LHCN-M2 (cell line): ENCODE measurements around the gene CCDC68. TPM values are rescaled to one million over a fixed set of nuclear protein-coding genes. Genes with fewer than 3 reads are reported as not detected.

Source experiments
- DNase-seq: peaks from one replicate; pipeline ENCODE4 v3.0.0-alpha.2; 2012; ENCODE audit warnings: low read depth
- total RNA-seq: library from RNA; depleted of rRNA; stranded (reverse); fragments of >200 nt; gene quantifications from 2 replicates; pipeline ENCODE4 v1.2.3, GENCODE V29; 2014

Gene CCDC68
- total RNA-seq, 1 experiment from 2014 or later = 0.34 TPM

GRCh38 chr18:54918060-54918459, 41.2 kb downstream of the CCDC68 start:
- DNase-seq = no peak

- DNase-seq = no peak
These were observed 42.8 kb downstream of the CCDC68 start for GRCh38 chr18:54916507-54916906.

- no peak for DNase-seq
These were observed 44.4 kb downstream of the CCDC68 start for GRCh38 chr18:54914816-54915215.

GRCh38 chr18:54911551-54911950, 47.7 kb downstream of the CCDC68 start:
- DNase-seq = no peak

GRCh38 chr18:54910161-54910919, 48.9 kb downstream of the CCDC68 start:
- DNase-seq = no peak

GRCh38 chr18:54909538-54909937, 49.7 kb downstream of the CCDC68 start:
- no peak for DNase-seq

- no peak for DNase-seq
These were observed 52.7 kb downstream of the CCDC68 start for GRCh38 chr18:54906331-54907185.

- no peak for DNase-seq
These were observed 53.6 kb downstream of the CCDC68 start for GRCh38 chr18:54905629-54906028.

GRCh38 chr18:54904581-54904980, 54.7 kb downstream of the CCDC68 start:
- DNase-seq = no peak

- no peak for DNase-seq
These were observed 59.0 kb downstream of the CCDC68 start for GRCh38 chr18:54900290-54900689.

GRCh38 chr18:54899500-54899899, 59.8 kb downstream of the CCDC68 start:
- DNase-seq = no peak

GRCh38 chr18:54888933-54889332, 70.3 kb downstream of the CCDC68 start:
- DNase-seq = peak; percentile 68

- no peak for DNase-seq
These were observed 70.9 kb downstream of the CCDC68 start for GRCh38 chr18:54888378-54888777.

GRCh38 chr18:54883816-54884604, 75.3 kb downstream of the CCDC68 start:
- no peak for DNase-seq

- no peak for DNase-seq
These were observed 76.9 kb downstream of the CCDC68 start for GRCh38 chr18:54882318-54882717.

GRCh38 chr18:54881229-54881768, 78.0 kb downstream of the CCDC68 start:
- DNase-seq = no peak

GRCh38 chr18:54880395-54881105, 78.7 kb downstream of the CCDC68 start:
- peak; percentile 44 for DNase-seq

GRCh38 chr18:54879691-54880090, 79.6 kb downstream of the CCDC68 start:
- DNase-seq = no peak

- no peak for DNase-seq
These were observed 80.5 kb downstream of the CCDC68 start for GRCh38 chr18:54878659-54879358.

GRCh38 chr18:54878159-54878622, 81.1 kb downstream of the CCDC68 start:
- peak; percentile 32 for DNase-seq
